B cell (primary cell): Measurements from ENCODE around the gene NFIB. TPM values are rescaled to one million over a fixed set of nuclear protein-coding genes. Genes with fewer than 3 reads are reported as not detected.

Experiments
- ATAC-seq: fragments of 200-7000 bp; cut with Tn5 transposase; one replicate; pipeline ENCODE4 v1.10.0; 2021; ENCODE audit warnings: low read depth, mild to moderate bottlenecking, moderate number of reproducible peaks, moderate library complexity
- CTCF ChIA-PET: fragments of 350-600 bp; sonication (Branson Sonifier 250); formaldehyde crosslinking; loops from one replicate; lab custom pipeline; 2021; ENCODE audit warnings: antibody characterized with exemption, inconsistent platforms; lab: Charles Lee
- POLR2A ChIA-PET: fragments of 350-600 bp; sonication (Branson Sonifier 250); formaldehyde crosslinking; loops from one replicate; lab custom pipeline; 2021; ENCODE audit warnings: antibody characterized with exemption; lab: Charles Lee
- DNase-seq: peaks from one replicate; pipeline ENCODE4 v3.0.0; 2013
- H2AFZ ChIP-seq: 2 replicates; pipeline ENCODE4 v1.6.1; 2012; ENCODE audit warnings: mild to moderate bottlenecking, low read depth, low read length; ENCODE audit not compliant: insufficient read depth, poor library complexity, severe bottlenecking
- H3K27ac ChIP-seq, 2 donors: 1 replicate in 1 of 2; 2 replicates in 1 of 2; pipeline ENCODE4 v1.5.1; 2012 to 2013; ENCODE audit warnings: low read length in 2 of 2, mild to moderate bottlenecking in 2 of 2, moderate library complexity in 1 of 2
- H3K27me3 ChIP-seq, 4 experiments: fragments of 200-600 bp in 1 of 4; sonication (generic) in 1 of 4; replicated peaks in 1 of 4; 1 replicate in 2 of 4; 2 replicates in 2 of 4; pipeline versions ENCODE4 v1.6.1 to v1.7.0; 2013 to 2016; ENCODE audit warnings: low read length in 3 of 4, mild to moderate bottlenecking in 2 of 4, mixed read lengths in 1 of 4, moderate library complexity in 1 of 4; ENCODE audit not compliant: insufficient read depth in 4 of 4, control insufficient read depth in 3 of 4; ENCODE audit errors: control extremely low read depth in 1 of 4
- H3K36me3 ChIP-seq, 2 experiments: replicated peaks in 1 of 2; 1 replicate in 1 of 2; 2 replicates in 1 of 2; pipeline versions ENCODE4 v1.6.1 to v1.7.1; 2013; ENCODE audit warnings: low read length in 1 of 2; ENCODE audit not compliant: insufficient read depth in 2 of 2, control insufficient read depth in 1 of 2; ENCODE audit errors: control extremely low read depth in 1 of 2, extremely low read depth in 1 of 2
- H3K4me1 ChIP-seq, 2 donors: fragments of 200-600 bp in 1 of 2; sonication (generic) in 1 of 2; 1 replicate in 1 of 2; 2 replicates in 1 of 2; pipeline versions ENCODE4 v1.5.1 to v1.6.1; 2013 to 2017; ENCODE audit warnings: low read length in 2 of 2; ENCODE audit not compliant: control insufficient read depth in 2 of 2, insufficient read depth in 2 of 2
- H3K4me2 ChIP-seq: replicated peaks from 2 replicates; pipeline ENCODE3; 2012; ENCODE audit warnings: mild to moderate bottlenecking, low read depth, low read length; ENCODE audit not compliant: poor library complexity, severe bottlenecking
- H3K4me3 ChIP-seq, 5 experiments: fragments of 200-600 bp in 1 of 5; sonication (generic) in 1 of 5; 1 replicate in 3 of 5; 2 replicates in 2 of 5; pipeline versions ENCODE4 v1.5.1 to v1.7.0; 2011 to 2016; ENCODE audit warnings: low read length in 4 of 5, mild to moderate bottlenecking in 4 of 5, low read depth in 2 of 5, control low read depth in 1 of 5, moderate library complexity in 1 of 5; ENCODE audit not compliant: insufficient read depth in 1 of 5; ENCODE audit errors: control extremely low read depth in 1 of 5, extremely low read depth in 1 of 5
- H3K79me2 ChIP-seq: fragments of 200-600 bp; sonication (generic); one replicate; pipeline ENCODE4 v1.6.0; 2016; ENCODE audit warnings: low read length; ENCODE audit not compliant: control insufficient read depth, insufficient read depth
- H3K9ac ChIP-seq: fragments of 200-600 bp; sonication (generic); 2 replicates; pipeline ENCODE4 v1.6.1; 2017; ENCODE audit warnings: mild to moderate bottlenecking, low read length, moderate library complexity
- H3K9me3 ChIP-seq, 3 donors: one replicate each; pipeline versions ENCODE4 v1.6.1 to v1.7.1; 2013; ENCODE audit warnings: low read length in 2 of 3; ENCODE audit not compliant: control insufficient read depth in 2 of 3, insufficient read depth in 1 of 3; ENCODE audit errors: control extremely low read depth in 1 of 3
- H4K20me1 ChIP-seq: 2 replicates; pipeline ENCODE4 v1.6.0; 2012; ENCODE audit warnings: mild to moderate bottlenecking, low read length; ENCODE audit not compliant: insufficient read depth, control insufficient read depth, poor library complexity, severe bottlenecking
- H3K27ac Mint-ChIP-seq: one replicate; pipeline ENCODE4 v1.8.0; 2021; ENCODE audit warnings: mixed read lengths
- H3K27me3 Mint-ChIP-seq: one replicate; pipeline ENCODE4 v1.8.0; 2021; ENCODE audit warnings: mixed read lengths
- H3K4me1 Mint-ChIP-seq: one replicate; pipeline ENCODE4 v1.8.0; 2021; ENCODE audit warnings: mixed read lengths
- H3K4me3 Mint-ChIP-seq: one replicate; pipeline ENCODE4 v1.8.0; 2021; ENCODE audit warnings: mixed read lengths
- H3K9me3 Mint-ChIP-seq: one replicate; pipeline ENCODE4 v1.8.0; 2022; ENCODE audit warnings: mixed read lengths; ENCODE audit not compliant: insufficient read depth
- EZH2 ChIP-seq: IDR thresholded peaks from 2 replicates; pipeline ENCODE4 v1.6.1; 2012; ENCODE audit warnings: borderline replicate concordance, low read depth, mild to moderate bottlenecking, moderate library complexity, low read length; ENCODE audit not compliant: insufficient read depth, poor library complexity, severe bottlenecking
- WGBS: methylation state at CpG from one replicate; pipeline ENCODE4 v1.1.5; 2013; ENCODE audit warnings: missing lambda C conversion rate; ENCODE audit not compliant: insufficient coverage; 5-methylcytosine and 5-hydroxymethylcytosine counted together
- intact Hi-C: fragments of 100-400 bp; cut with micrococcal nuclease; formaldehyde crosslinking; loops from one replicate; pipeline ENCODE4 v1.10.0; 2022
- polyA plus RNA-seq: library from polyadenylated mRNA; depleted of rRNA; stranded (reverse); fragments of >200 nt; gene quantifications from 2 replicates; pipeline ENCODE4 v1.2.3, GENCODE V29; 2012
- total RNA-seq, 2 donors: library from RNA; stranded (reverse); fragments of 120-200 nt in 1 of 2; gene quantifications; 1 replicate in 1 of 2; 2 replicates in 1 of 2; pipeline versions ENCODE4 v1.2.3 to v1.2.4, GENCODE V29; 2013 to 2022
- TF ChIP-seq, protein P1 (sequence below): fragments of 200-600 bp; IDR thresholded peaks from one replicate; pipeline ENCODE4 v1.8.0; 2022; ENCODE audit warnings: antibody characterized with exemption, mild to moderate bottlenecking

The NFIB gene
- total and polyA plus RNA-seq, 2 donors (not counting 1 experiment from before 2014, with no cell fraction given): not detected

DNA sequence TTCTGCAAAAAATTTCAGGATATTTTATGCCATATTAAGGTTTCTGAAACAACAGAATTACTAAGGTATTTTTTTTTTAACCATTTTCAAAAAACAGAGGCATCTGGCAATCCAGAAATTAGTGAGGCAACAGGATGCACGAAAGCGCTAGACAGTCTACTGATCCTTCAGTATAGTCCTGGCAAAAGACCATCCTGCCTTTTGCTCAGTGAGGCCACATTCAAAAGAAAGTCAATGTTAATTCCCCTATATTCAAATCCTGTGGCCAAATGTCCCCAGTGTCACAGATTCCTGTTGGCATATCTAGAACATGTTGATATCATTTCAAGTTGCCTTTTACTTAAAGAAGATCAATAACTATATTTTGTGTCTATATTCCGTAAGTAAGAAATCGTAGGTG, 13.1 kb upstream of the NFIB start:
- ATAC-seq (no peak), DNase-seq (no peak)
- no peak overlapping the region for H3K27ac ChIP-seq
- no peaks in the 10 kb centered on the region for H3K79me2 ChIP-seq
- H3K9ac ChIP-seq: no peak overlapping the region
- H3K36me3 ChIP-seq: no peaks in the 10 kb centered on the region
- H3K27me3 ChIP-seq: peaks cover 0 to 8% (median 5%) of the 10 kb centered on the region in 4 experiments
- H2AFZ ChIP-seq: no peak overlapping the region
- intact Hi-C loops: no loop called here
- peaks cover 14% of the 10 kb centered on the region for H3K27me3 Mint-ChIP-seq
- H3K9me3 ChIP-seq: peaks cover 0 to 3% (median 1%) of the 10 kb centered on the region in 3 donors
- H3K4me1 ChIP-seq: peaks cover 3 to 5% of the 10 kb centered on the region in 2 donors
- no peak overlapping the region for H3K4me3 ChIP-seq
- no peak overlapping the region for H3K27ac Mint-ChIP-seq
- no peak for TF ChIP-seq EZH2
- TF ChIP-seq, protein P1, sequence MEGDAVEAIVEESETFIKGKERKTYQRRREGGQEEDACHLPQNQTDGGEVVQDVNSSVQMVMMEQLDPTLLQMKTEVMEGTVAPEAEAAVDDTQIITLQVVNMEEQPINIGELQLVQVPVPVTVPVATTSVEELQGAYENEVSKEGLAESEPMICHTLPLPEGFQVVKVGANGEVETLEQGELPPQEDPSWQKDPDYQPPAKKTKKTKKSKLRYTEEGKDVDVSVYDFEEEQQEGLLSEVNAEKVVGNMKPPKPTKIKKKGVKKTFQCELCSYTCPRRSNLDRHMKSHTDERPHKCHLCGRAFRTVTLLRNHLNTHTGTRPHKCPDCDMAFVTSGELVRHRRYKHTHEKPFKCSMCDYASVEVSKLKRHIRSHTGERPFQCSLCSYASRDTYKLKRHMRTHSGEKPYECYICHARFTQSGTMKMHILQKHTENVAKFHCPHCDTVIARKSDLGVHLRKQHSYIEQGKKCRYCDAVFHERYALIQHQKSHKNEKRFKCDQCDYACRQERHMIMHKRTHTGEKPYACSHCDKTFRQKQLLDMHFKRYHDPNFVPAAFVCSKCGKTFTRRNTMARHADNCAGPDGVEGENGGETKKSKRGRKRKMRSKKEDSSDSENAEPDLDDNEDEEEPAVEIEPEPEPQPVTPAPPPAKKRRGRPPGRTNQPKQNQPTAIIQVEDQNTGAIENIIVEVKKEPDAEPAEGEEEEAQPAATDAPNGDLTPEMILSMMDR: no peak
- H3K9me3 Mint-ChIP-seq: no peaks in the 10 kb centered on the region
- H3K4me2 ChIP-seq: no peak overlapping the region
- WGBS: 96% methylated on average over 2 of the region's 4 CpGs
- no peaks in the 10 kb centered on the region for H4K20me1 ChIP-seq
- ChIA-PET POLR2A (no interaction called here), CTCF (no interaction called here)
- no peak overlapping the region for H3K4me3 Mint-ChIP-seq
- H3K4me1 Mint-ChIP-seq: peaks cover 6% of the 10 kb centered on the region

DNA sequence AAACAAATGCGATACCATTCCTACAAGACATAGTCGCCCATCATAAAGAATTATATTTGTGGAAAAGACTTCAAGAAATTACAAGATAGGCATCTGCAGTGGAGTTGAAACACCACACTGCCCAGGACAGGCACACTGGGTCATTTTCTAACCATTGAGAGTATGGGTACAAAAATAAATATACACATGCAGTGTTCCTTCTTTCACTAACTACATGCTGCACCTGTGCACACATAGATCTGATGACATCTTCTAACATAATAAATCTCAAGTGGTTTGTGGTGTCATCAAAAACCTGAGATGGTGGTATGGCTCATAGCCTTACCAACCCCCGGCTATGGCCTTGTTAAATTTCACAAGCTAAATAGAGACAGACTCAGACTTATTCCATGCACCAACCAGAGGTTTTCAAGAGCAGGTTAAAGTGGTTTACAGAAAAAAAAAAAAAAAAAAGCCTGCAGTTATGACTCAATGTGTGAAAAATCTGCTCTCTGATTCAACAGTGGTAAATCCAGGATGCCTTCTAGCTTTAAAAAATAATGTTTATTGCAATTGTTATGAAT, 12.4 kb upstream of the NFIB start:
- H3K27me3 Mint-ChIP-seq: peaks cover 14% of the 10 kb centered on the region
- H3K9me3 Mint-ChIP-seq: no peaks in the 10 kb centered on the region
- no peak overlapping the region for H2AFZ ChIP-seq
- POLR2A ChIA-PET: no interaction called here
- no peak overlapping the region for H3K4me2 ChIP-seq
- peaks cover 0 to 3% (median 1%) of the 10 kb centered on the region in 3 donors for H3K9me3 ChIP-seq
- DNase-seq (no peak), ATAC-seq (no peak)
- no peaks in the 10 kb centered on the region for H4K20me1 ChIP-seq
- no peak overlapping the region for H3K4me3 Mint-ChIP-seq
- peaks cover 0 to 8% (median 6%) of the 10 kb centered on the region in 4 experiments for H3K27me3 ChIP-seq
- TF ChIP-seq, protein P1: no peak
- TF ChIP-seq EZH2: no peak
- H3K9ac ChIP-seq: no peak overlapping the region
- H3K36me3 ChIP-seq: no peaks in the 10 kb centered on the region
- no CpG with 5 or more reads among the region's 3 CpGs for WGBS
- H3K27ac ChIP-seq: no peak overlapping the region
- H3K4me3 ChIP-seq: no peak overlapping the region
- peaks cover 13% of the 10 kb centered on the region for H3K4me1 Mint-ChIP-seq
- H3K4me1 ChIP-seq: peaks cover 3 to 9% of the 10 kb centered on the region in 2 donors
- intact Hi-C loops: no loop called here
- CTCF ChIA-PET: no interaction called here
- no peaks in the 10 kb centered on the region for H3K79me2 ChIP-seq
- no peak overlapping the region for H3K27ac Mint-ChIP-seq
